ENCODE measurements around the gene RCC1. TPM values are rescaled to one million over a fixed set of nuclear protein-coding genes. Genes with fewer than 3 reads are reported as not detected.
"Not testable (repeated sequence)": the region's sequence is repeated elsewhere in the genome, so short reads cannot be mapped to it uniquely, and the experiment has no call there.

RCC1 gene
- total RNA-seq, 4 donors from 2014 or later, result 6.1 to 24.5 (median 13.7) TPM

GRCh38 chr1:28564310-28564709 lies 58.5 kb downstream of the RCC1 start:
- DNase-seq (no peak), ATAC-seq (no peak)
- Histone ChIP-seq H3K27me3 (no peaks in the 10 kb centered on the region), H3K9me3 (no peaks in the 10 kb centered on the region), H3K27ac (no peak overlapping the region), H3K4me3 (no peak overlapping the region), H3K4me1 (peaks cover 7 to 19% of the 10 kb centered on the region in 2 donors), H3K36me3 (peaks cover 3 to 100% of the 10 kb centered on the region in 2 donors)
- TF ChIP-seq POLR2A (IDR thresholded peaks at IDR 0.05) (no peak), CTCF (IDR thresholded peaks at IDR 0.05 in 4 of 5, conservative IDR thresholded peaks at IDR 0.05 in 1 of 5) (no peak)
- intact Hi-C loops (cut with DNase I; ENCODE audit: low total_unique reads), result no loop called here
- in situ Hi-C loops (cut with MboI; ENCODE audit: low sequenced_read_pairs in 4 of 4), result no loop called here

- intact Hi-C loops (cut with DNase I; ENCODE audit: low total_unique reads) (no loop called here), in situ Hi-C loops (cut with MboI; ENCODE audit: low sequenced_read_pairs in 4 of 4) (no loop called here)
- no peak overlapping the region for H3K4me3 ChIP-seq
- peaks cover 6 to 19% of the 10 kb centered on the region in 2 donors for H3K4me1 ChIP-seq
- no peaks in the 10 kb centered on the region for H3K27me3 ChIP-seq
- H3K36me3 ChIP-seq, result peaks cover 3 to 96% of the 10 kb centered on the region in 2 donors
- ATAC-seq, result no peak
- H3K27ac ChIP-seq, result no peak overlapping the region
- TF ChIP-seq POLR2A (IDR thresholded peaks at IDR 0.05) (no peak), CTCF (IDR thresholded peaks at IDR 0.05 in 4 of 5, conservative IDR thresholded peaks at IDR 0.05 in 1 of 5) (no peak)
- H3K9me3 ChIP-seq, result no peaks in the 10 kb centered on the region
- DNase-seq, result no peak
Measured at GRCh38 chr1:28565040-28565439, 59.2 kb downstream of the RCC1 start.

- DNase-seq (no peak), ATAC-seq (no peak)
- intact Hi-C loops (cut with DNase I; ENCODE audit: low total_unique reads), result no loop called here
- Histone ChIP-seq H3K4me3 (no peak overlapping the region), H3K9me3 (no peaks in the 10 kb centered on the region), H3K36me3 (peaks cover 3 to 96% of the 10 kb centered on the region in 2 donors), H3K27ac (no peak overlapping the region), H3K27me3 (no peaks in the 10 kb centered on the region), H3K4me1 (peaks cover 0 to 13% of the 10 kb centered on the region in 2 donors)
- no peak for TF ChIP-seq CTCF (IDR thresholded peaks at IDR 0.05 in 4 of 5, conservative IDR thresholded peaks at IDR 0.05 in 1 of 5)
- in situ Hi-C loops (cut with MboI; ENCODE audit: low sequenced_read_pairs in 4 of 4), result no loop called here
Measured at GRCh38 chr1:28565726-28566125, 59.9 kb downstream of the RCC1 start.

- Histone ChIP-seq H3K9me3 (no peaks in the 10 kb centered on the region), H3K27me3 (no peaks in the 10 kb centered on the region), H3K36me3 (peaks cover 0 to 96% of the 10 kb centered on the region in 2 donors), H3K27ac (no peak overlapping the region), H3K4me1 (peaks cover 0 to 4% of the 10 kb centered on the region in 2 donors), H3K4me3 (no peak overlapping the region)
- TF ChIP-seq CTCF (IDR thresholded peaks at IDR 0.05 in 4 of 5, conservative IDR thresholded peaks at IDR 0.05 in 1 of 5) (no peak), POLR2A (IDR thresholded peaks at IDR 0.05) (no peak)
- ATAC-seq, result no peak
- in situ Hi-C loops (cut with MboI; ENCODE audit: low sequenced_read_pairs in 4 of 4) (no loop called here), intact Hi-C loops (cut with DNase I; ENCODE audit: low total_unique reads) (no loop called here)
- DNase-seq, result no peak
Measured at GRCh38 chr1:28566931-28567330, 61.1 kb downstream of the RCC1 start.

GRCh38 chr1:28571911-28572310 lies 66.1 kb downstream of the RCC1 start:
- Histone ChIP-seq H3K36me3 (peaks cover 0 to 88% of the 10 kb centered on the region in 2 donors), H3K4me3 (no peak overlapping the region), H3K4me1 (no peaks in the 10 kb centered on the region), H3K9me3 (no peaks in the 10 kb centered on the region), H3K27me3 (no peaks in the 10 kb centered on the region), H3K27ac (no peak overlapping the region)
- in situ Hi-C loops (cut with MboI; ENCODE audit: low sequenced_read_pairs in 4 of 4), result no loop called here
- intact Hi-C loops (cut with DNase I; ENCODE audit: low total_unique reads), result no loop called here
- ATAC-seq (no peak), DNase-seq (no peak)
- TF ChIP-seq CTCF (IDR thresholded peaks at IDR 0.05 in 4 of 5, conservative IDR thresholded peaks at IDR 0.05 in 1 of 5) (no peak), POLR2A (IDR thresholded peaks at IDR 0.05) (no peak)

- DNase-seq; H3K9me3 ChIP-seq; H3K4me3 ChIP-seq; H3K27me3 ChIP-seq; in situ Hi-C loops (cut with MboI; ENCODE audit: low sequenced_read_pairs in 4 of 4); intact Hi-C loops (cut with DNase I; ENCODE audit: low total_unique reads); H3K4me1 ChIP-seq; H3K27ac ChIP-seq; ATAC-seq: not testable (repeated sequence)
- H3K36me3 ChIP-seq, result peaks cover 0 to 88% of the 10 kb centered on the region in 2 donors
Measured at GRCh38 chr1:28572891-28573290, 67.0 kb downstream of the RCC1 start.
